ENCODE measurements around the gene DNAH6. TPM values are rescaled to one million over a fixed set of nuclear protein-coding genes. Genes with fewer than 3 reads are reported as not detected.
"Not testable (repeated sequence)": the region's sequence is repeated elsewhere in the genome, so short reads cannot be mapped to it uniquely, and the experiment has no call there.

Gene DNAH6
- total RNA-seq = 1 to 10 TPM in 4 of 8 experiments, under 1 TPM in 4; 0.14 to 7.4 (median 1.1) TPM

GRCh38 chr2:84516234-84516986 is at the start of gene DNAH6:
TSS of gene DNAH6 (plus strand) at chr2:84516498. CDS start at chr2:84517827, 1,329 bp downstream.
- ATAC-seq (replicated peaks in 6 of 8) = peak; percentile 98 to 100 (median 99)
- WGBS, 10 experiments = 0 to 75% (median 17%) methylated on average over 4 to 25 of the region's 31 CpGs; no CpG with 5 or more reads in 1 of the 10 experiments
- peak within 1 kb of the TSS; percentile 3 to 57 for H3K27ac ChIP-seq
- H3K4me1 ChIP-seq (replicated peaks in 1 of 2) = peaks cover 4 to 5% of the 10 kb centered on the region in 2 donors
- in situ Hi-C loops (cut with MboI; ENCODE audit: low pct_unique_long_range_greater_than_20kb in 2 of 9, low sequenced_read_pairs in 9 of 9, unreplicated experiment in 9 of 9) = loop anchor here in 1 of 9 experiments (25.0 kb wide), 1 partner anchor 371 kb away; the partner anchor contains the start of gene TRABD2A
- H3K4me3 ChIP-seq = peak within 1 kb of the TSS; percentile 32 to 48 (median 42)

- WGBS, 10 experiments = 43 to 100% (median 100%) methylated on average over 1 of the region's 1 CpG; no CpG with 5 or more reads in 6 of the 10 experiments
- in situ Hi-C loops (cut with MboI; ENCODE audit: low pct_unique_long_range_greater_than_20kb in 2 of 9, low sequenced_read_pairs in 9 of 9, unreplicated experiment in 9 of 9) = no loop called here
- H3K4me1 ChIP-seq (replicated peaks in 1 of 2) = no peaks in the 10 kb centered on the region
- ATAC-seq (replicated peaks in 6 of 8) = no peak
- no peak overlapping the region for H3K27ac ChIP-seq
- no peak overlapping the region for H3K4me3 ChIP-seq
These were observed 48.9 kb upstream of the DNAH6 start for GRCh38 chr2:84467389-84467788.

- H3K27ac ChIP-seq; H3K4me1 ChIP-seq (replicated peaks in 1 of 2); H3K4me3 ChIP-seq; in situ Hi-C loops (cut with MboI; ENCODE audit: low pct_unique_long_range_greater_than_20kb in 2 of 9, low sequenced_read_pairs in 9 of 9, unreplicated experiment in 9 of 9); ATAC-seq (replicated peaks in 6 of 8): not testable (repeated sequence)
- WGBS, 10 experiments = 24 to 100% (median 84%) methylated on average over 1 to 2 of the region's 2 CpGs
These were observed 43.9 kb upstream of the DNAH6 start for GRCh38 chr2:84472423-84472822.

- no peaks in the 10 kb centered on the region for H3K4me1 ChIP-seq (replicated peaks in 1 of 2)
- no peak overlapping the region for H3K27ac ChIP-seq
- in situ Hi-C loops (cut with MboI; ENCODE audit: low pct_unique_long_range_greater_than_20kb in 2 of 9, low sequenced_read_pairs in 9 of 9, unreplicated experiment in 9 of 9) = no loop called here
- WGBS, 10 experiments = 52 to 100% (median 85%) methylated on average over 2 to 6 of the region's 6 CpGs
- ATAC-seq (replicated peaks in 6 of 8) = no peak
- no peak overlapping the region for H3K4me3 ChIP-seq
These were observed 43.3 kb upstream of the DNAH6 start for GRCh38 chr2:84472856-84473565.

GRCh38 chr2:84474176-84474575 is 42.1 kb upstream of the DNAH6 start:
- WGBS, 10 experiments = 52 to 96% (median 86%) methylated on average over 1 to 4 of the region's 4 CpGs; no CpG with 5 or more reads in 1 of the 10 experiments
- ATAC-seq (replicated peaks in 6 of 8) = no peak
- Histone ChIP-seq H3K4me1 (replicated peaks in 1 of 2) (no peaks in the 10 kb centered on the region), H3K27ac (no peak overlapping the region), H3K4me3 (no peak overlapping the region)
- in situ Hi-C loops (cut with MboI; ENCODE audit: low pct_unique_long_range_greater_than_20kb in 2 of 9, low sequenced_read_pairs in 9 of 9, unreplicated experiment in 9 of 9) = no loop called here

GRCh38 chr2:84477886-84478285 is 38.4 kb upstream of the DNAH6 start:
- H3K27ac ChIP-seq = no peak overlapping the region
- in situ Hi-C loops (cut with MboI; ENCODE audit: low pct_unique_long_range_greater_than_20kb in 2 of 9, low sequenced_read_pairs in 9 of 9, unreplicated experiment in 9 of 9) = loop anchor here in 6 of 9 experiments (25.0 kb wide), 5 partner anchors 159 to 809 kb away; partner anchors contain the start of gene TRABD2A (in 1 of the 6)
- WGBS, 10 experiments = 20 to 100% (median 78%) methylated on average over 1 of the region's 1 CpG; no CpG with 5 or more reads in 4 of the 10 experiments
- no peaks in the 10 kb centered on the region for H3K4me1 ChIP-seq (replicated peaks in 1 of 2)
- ATAC-seq (replicated peaks in 6 of 8) = no peak
- H3K4me3 ChIP-seq = no peak overlapping the region

- WGBS, 10 experiments = 0 to 100% (median 90%) methylated on average over 1 to 3 of the region's 3 CpGs; no CpG with 5 or more reads in 2 of the 10 experiments
- ATAC-seq (replicated peaks in 6 of 8) = no peak
- no peak overlapping the region for H3K27ac ChIP-seq
These were observed 37.4 kb upstream of the DNAH6 start for GRCh38 chr2:84478867-84479266.

GRCh38 chr2:84481702-84482101 is 34.6 kb upstream of the DNAH6 start:
- in situ Hi-C loops (cut with MboI; ENCODE audit: low pct_unique_long_range_greater_than_20kb in 2 of 9, low sequenced_read_pairs in 9 of 9, unreplicated experiment in 9 of 9) = loop anchor here in 7 of 9 experiments (10.0 to 25.0 kb wide), 6 partner anchors 156 to 806 kb away; partner anchors contain the start of gene TRABD2A (in 1 of the 7)
- ATAC-seq (replicated peaks in 6 of 8) = peak in 3 of 8 experiments; percentile 43 to 99 (median 98)
- Histone ChIP-seq H3K27ac (no peak overlapping the region), H3K4me3 (no peak overlapping the region), H3K4me1 (replicated peaks in 1 of 2) (peaks cover 0 to 5% of the 10 kb centered on the region in 2 donors)
- 0 to 90% (median 76%) methylated on average over 1 to 5 of the region's 5 CpGs; no CpG with 5 or more reads in 3 of the 10 experiments for WGBS, 10 experiments

More at GRCh38 chr2:84478867-84479266, 37.4 kb upstream of the DNAH6 start:
- in situ Hi-C loops (cut with MboI; ENCODE audit: low pct_unique_long_range_greater_than_20kb in 2 of 9, low sequenced_read_pairs in 9 of 9, unreplicated experiment in 9 of 9) = loop anchor here in 6 of 9 experiments (25.0 kb wide), 5 partner anchors 158 to 808 kb away; partner anchors contain the start of gene TRABD2A (in 1 of the 6)
- Histone ChIP-seq H3K4me3 (no peak overlapping the region), H3K4me1 (replicated peaks in 1 of 2) (no peaks in the 10 kb centered on the region)

- Histone ChIP-seq H3K4me3 (no peak overlapping the region), H3K27ac (no peak overlapping the region), H3K4me1 (replicated peaks in 1 of 2) (peaks cover 0 to 14% of the 10 kb centered on the region in 2 donors)
- no peak for ATAC-seq (replicated peaks in 6 of 8)
- in situ Hi-C loops (cut with MboI; ENCODE audit: low pct_unique_long_range_greater_than_20kb in 2 of 9, low sequenced_read_pairs in 9 of 9, unreplicated experiment in 9 of 9) = loop anchor here in 7 of 9 experiments (10.0 to 25.0 kb wide), 6 partner anchors 155 to 805 kb away; partner anchors contain the start of gene TRABD2A (in 1 of the 7)
- 0 to 100% (median 43%) methylated on average over 1 to 3 of the region's 3 CpGs; no CpG with 5 or more reads in 3 of the 10 experiments for WGBS, 10 experiments
These were observed 33.7 kb upstream of the DNAH6 start for GRCh38 chr2:84482603-84483002.

GRCh38 chr2:84483320-84483719 is 33.0 kb upstream of the DNAH6 start:
- Histone ChIP-seq H3K27ac (no peak overlapping the region), H3K4me1 (replicated peaks in 1 of 2) (peaks cover 0 to 15% of the 10 kb centered on the region in 2 donors), H3K4me3 (no peak overlapping the region)
- ATAC-seq (replicated peaks in 6 of 8) = no peak
- WGBS, 10 experiments = 0 to 100% (median 88%) methylated on average over 1 of the region's 1 CpG; no CpG with 5 or more reads in 3 of the 10 experiments
- in situ Hi-C loops (cut with MboI; ENCODE audit: low pct_unique_long_range_greater_than_20kb in 2 of 9, low sequenced_read_pairs in 9 of 9, unreplicated experiment in 9 of 9) = loop anchor here in 7 of 9 experiments (10.0 to 25.0 kb wide), 6 partner anchors 154 to 804 kb away; partner anchors contain the start of gene TRABD2A (in 1 of the 7)

- ATAC-seq (replicated peaks in 6 of 8) = peak in 3 of 8 experiments; percentile 32 to 87 (median 65)
- 45 to 86% (median 69%) methylated on average over 1 to 2 of the region's 2 CpGs; no CpG with 5 or more reads in 4 of the 10 experiments for WGBS, 10 experiments
- Histone ChIP-seq H3K4me3 (no peak overlapping the region), H3K27ac (peak overlapping the region in 1 of 2 donors; percentile 75), H3K4me1 (replicated peaks in 1 of 2) (peaks cover 0 to 15% of the 10 kb centered on the region in 2 donors)
- in situ Hi-C loops (cut with MboI; ENCODE audit: low pct_unique_long_range_greater_than_20kb in 2 of 9, low sequenced_read_pairs in 9 of 9, unreplicated experiment in 9 of 9) = loop anchor here in 7 of 9 experiments (10.0 to 25.0 kb wide), 6 partner anchors 151 to 801 kb away; partner anchors contain the start of gene TRABD2A (in 1 of the 7)
These were observed 29.7 kb upstream of the DNAH6 start for GRCh38 chr2:84486441-84487115.
